ENCODE data around the gene SCAP.

Gene SCAP

GRCh38 chr3:47432673-47433072, 43.1 kb downstream of the SCAP start:
- no peak for DNase-seq

GRCh38 chr3:47431225-47431624, 44.5 kb downstream of the SCAP start:
- DNase-seq, result no peak

GRCh38 chr3:47430606-47431005, 45.1 kb downstream of the SCAP start:
- no peak for DNase-seq

GRCh38 chr3:47429476-47430270, 46.1 kb downstream of the SCAP start:
- no peak for DNase-seq

GRCh38 chr3:47428662-47429061, 47.1 kb downstream of the SCAP start:
- DNase-seq, result no peak

GRCh38 chr3:47427866-47428265, 47.9 kb downstream of the SCAP start:
- no peak for DNase-seq

GRCh38 chr3:47425959-47426358, 49.8 kb downstream of the SCAP start:
- no peak for DNase-seq

- DNase-seq, result no peak
These were observed 50.4 kb downstream of the SCAP start for GRCh38 chr3:47425383-47425778.

- DNase-seq, result no peak
These were observed 51.0 kb downstream of the SCAP start for GRCh38 chr3:47424434-47425382.

GRCh38 chr3:47423548-47424145, 52.1 kb downstream of the SCAP start:
- no peak for DNase-seq

GRCh38 chr3:47422743-47423142, 53.0 kb downstream of the SCAP start:
- no peak for DNase-seq

- DNase-seq, result no peak
These were observed 53.7 kb downstream of the SCAP start for GRCh38 chr3:47421741-47422649.

- DNase-seq, result peak; percentile 66
These were observed 54.9 kb downstream of the SCAP start for GRCh38 chr3:47420511-47421484.

- DNase-seq, result no peak
These were observed 55.7 kb downstream of the SCAP start for GRCh38 chr3:47420044-47420430.

GRCh38 chr3:47419083-47420043, 56.4 kb downstream of the SCAP start:
- DNase-seq, result no peak

- DNase-seq, result no peak
These were observed 57.3 kb downstream of the SCAP start for GRCh38 chr3:47418167-47419082.

- no peak for DNase-seq
These were observed 59.7 kb downstream of the SCAP start for GRCh38 chr3:47416041-47416440.
